GM06990 (cell line): ENCODE measurements around the gene NDUFB1.

Experiments
- DNase-seq: peaks from one replicate; pipeline ENCODE4 v3.0.0-alpha.2; 2011; ENCODE audit not compliant: insufficient read length; ENCODE audit errors: extremely low read depth
- H3K27me3 ChIP-seq: replicated peaks from 2 replicates; pipeline ENCODE4 v1.6.0; 2011; ENCODE audit warnings: low read length; ENCODE audit not compliant: control insufficient read depth, insufficient read depth
- H3K36me3 ChIP-seq: 2 replicates; pipeline ENCODE4 v1.5.1; 2011; ENCODE audit warnings: low read length; ENCODE audit not compliant: control insufficient read depth, insufficient read depth
- H3K4me3 ChIP-seq: replicated peaks from 2 replicates; pipeline ENCODE4 v1.5.1; 2011; ENCODE audit warnings: low read depth, mild to moderate bottlenecking, control low read depth, low read length
- CTCF ChIP-seq: IDR thresholded peaks from 2 replicates; pipeline ENCODE4 v1.5.1; 2011; ENCODE audit warnings: low read length, control low read depth, mild to moderate bottlenecking, inconsistent platforms; ENCODE audit not compliant: insufficient read depth, poor library complexity, severe bottlenecking

The NDUFB1 gene

DNA sequence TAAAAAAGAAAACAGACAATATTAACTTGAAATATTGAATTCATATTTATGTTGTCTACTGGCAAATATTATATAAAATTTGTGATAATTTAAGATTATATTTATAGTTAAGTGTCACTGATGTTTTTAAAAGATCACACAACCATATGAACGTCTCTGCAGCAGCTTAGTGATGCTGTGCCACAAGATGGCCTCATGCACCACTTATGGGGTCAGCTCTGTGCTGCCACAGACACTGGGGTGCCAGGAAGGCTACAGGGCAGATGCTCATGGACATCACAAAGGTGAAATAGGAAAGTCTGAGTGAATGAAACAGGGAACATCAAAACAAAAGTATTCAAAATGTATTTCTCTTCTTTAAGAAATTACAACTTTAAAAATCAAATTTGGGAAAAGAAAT is 28.2 kb downstream of the NDUFB1 start:
- H3K4me3 ChIP-seq: no peak overlapping the region
- TF ChIP-seq CTCF: peak; percentile 37
- DNase-seq: no peak
- H3K27me3 ChIP-seq: no peaks in the 10 kb centered on the region
- peaks cover 2% of the 10 kb centered on the region; the same call in 1 of the 2 replicates for H3K36me3 ChIP-seq

DNA sequence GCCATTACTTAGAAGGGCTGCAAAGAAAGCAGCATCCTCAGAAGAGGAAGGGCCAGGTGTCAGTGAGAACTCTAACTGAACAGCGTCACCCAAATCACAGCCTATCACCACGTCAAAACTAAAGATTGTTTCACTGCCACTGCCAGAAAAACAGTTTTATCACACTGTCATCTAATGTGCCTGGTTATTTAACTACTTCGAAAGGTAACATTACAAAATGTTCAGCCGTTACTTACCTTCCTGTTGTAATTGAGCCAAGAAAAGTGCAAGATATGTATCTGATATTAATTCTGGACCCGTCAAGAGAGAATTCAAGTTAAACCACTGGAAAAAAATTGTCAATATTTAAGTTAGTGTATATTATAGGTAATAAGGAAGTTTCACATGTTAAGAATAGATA is 33.0 kb downstream of the NDUFB1 start:
- TF ChIP-seq CTCF: no peak
- no peak for DNase-seq
- Histone ChIP-seq H3K36me3 (no peaks in the 10 kb centered on the region; the same call in 1 of the 2 replicates), H3K27me3 (no peaks in the 10 kb centered on the region), H3K4me3 (no peak overlapping the region)

GRCh38 chr14:92074555-92074954 is 47.0 kb downstream of the NDUFB1 start:
- no peaks in the 10 kb centered on the region for H3K27me3 ChIP-seq
- TF ChIP-seq CTCF: no peak
- H3K36me3 ChIP-seq: no peaks in the 10 kb centered on the region; the same call in 1 of the 2 replicates
- no peak for DNase-seq
- H3K4me3 ChIP-seq: no peak overlapping the region
